Immature natural killer cell (primary cell): ENCODE measurements around the gene ATP6V1G2. TPM values are rescaled to one million over a fixed set of nuclear protein-coding genes. Genes with fewer than 3 reads are reported as not detected.

Experiments
- DNase-seq, 3 donors: peaks; one replicate each; pipeline ENCODE4 v3.0.0; 2022; ENCODE audit warnings: mixed read lengths in 1 of 3
- H3K27ac Mint-ChIP-seq, 6 donors: one replicate each; pipeline ENCODE4 v1.8.0; 2020; ENCODE audit warnings: mixed read lengths in 6 of 6, mild to moderate bottlenecking in 5 of 6, inconsistent platforms in 4 of 6, moderate library complexity in 3 of 6
- H3K27me3 Mint-ChIP-seq, 3 donors: one replicate each; pipeline ENCODE4 v1.8.0; 2020 to 2021; ENCODE audit warnings: low read depth in 3 of 3, mild to moderate bottlenecking in 3 of 3, mixed read lengths in 3 of 3, moderate library complexity in 3 of 3, inconsistent platforms in 1 of 3
- H3K36me3 Mint-ChIP-seq, 3 donors: one replicate each; pipeline ENCODE4 v1.8.0; 2020; ENCODE audit warnings: mixed read lengths in 3 of 3, inconsistent platforms in 2 of 3, mild to moderate bottlenecking in 2 of 3
- H3K4me1 Mint-ChIP-seq, 2 donors: one replicate each; pipeline ENCODE4 v1.8.0; 2020; ENCODE audit warnings: inconsistent platforms in 2 of 2, mild to moderate bottlenecking in 2 of 2, mixed read lengths in 2 of 2, moderate library complexity in 1 of 2
- H3K4me3 Mint-ChIP-seq, 5 donors: one replicate each; pipeline ENCODE4 v1.8.0; 2020; ENCODE audit warnings: mild to moderate bottlenecking in 5 of 5, mixed read lengths in 5 of 5, inconsistent platforms in 3 of 5, moderate library complexity in 3 of 5
- H3K9me3 Mint-ChIP-seq, 6 donors: one replicate each; pipeline ENCODE4 v1.8.0; 2020; ENCODE audit warnings: mild to moderate bottlenecking in 6 of 6, mixed read lengths in 6 of 6, inconsistent platforms in 4 of 6, moderate library complexity in 3 of 6
- polyA plus RNA-seq, 3 donors: library from polyadenylated mRNA; unstranded; fragments of 300-500 nt; fragmentation: Illumina TruSeq; gene quantifications; one replicate each; pipeline ENCODE4 v1.2.3, GENCODE V29; 2021

Gene ATP6V1G2
- polyA plus RNA-seq, 3 donors from 2014 or later, result not detected

GRCh38 chr6:31580438-31580740 is 34.0 kb upstream of the ATP6V1G2 start:
- no peaks in the 10 kb centered on the region for H3K9me3 Mint-ChIP-seq
- peak overlapping the region; percentile 96 to 100 (median 99) for H3K4me3 Mint-ChIP-seq
- peaks cover 3 to 10% (median 8%) of the 10 kb centered on the region in 3 donors for H3K27me3 Mint-ChIP-seq
- peaks cover 10 to 14% (median 11%) of the 10 kb centered on the region in 3 donors for H3K36me3 Mint-ChIP-seq
- DNase-seq, result no peak
- H3K27ac Mint-ChIP-seq, result peak overlapping the region; percentile 89 to 99 (median 96)
- peaks cover 77 to 82% of the 10 kb centered on the region in 2 donors for H3K4me1 Mint-ChIP-seq

GRCh38 chr6:31579546-31580437 is 33.4 kb upstream of the ATP6V1G2 start:
- Mint-ChIP-seq H3K4me1 (peaks cover 80 to 82% of the 10 kb centered on the region in 2 donors), H3K36me3 (peaks cover 10 to 14% (median 10%) of the 10 kb centered on the region in 3 donors), H3K27me3 (peaks cover 4 to 10% (median 8%) of the 10 kb centered on the region in 3 donors), H3K9me3 (no peaks in the 10 kb centered on the region), H3K27ac (peak overlapping the region; percentile 89 to 99 (median 96)), H3K4me3 (peak overlapping the region; percentile 96 to 100 (median 99))
- DNase-seq, result no peak

- H3K27ac Mint-ChIP-seq, result peak overlapping the region; percentile 34 to 96 (median 86)
- DNase-seq, result no peak
- H3K4me3 Mint-ChIP-seq, result peak overlapping the region; percentile 21 to 100 (median 62)
- H3K4me1 Mint-ChIP-seq, result peaks cover 85 to 87% of the 10 kb centered on the region in 2 donors
- no peaks in the 10 kb centered on the region for H3K9me3 Mint-ChIP-seq
- peaks cover 6 to 13% (median 10%) of the 10 kb centered on the region in 3 donors for H3K27me3 Mint-ChIP-seq
- H3K36me3 Mint-ChIP-seq, result peaks cover 10 to 14% (median 10%) of the 10 kb centered on the region in 3 donors
Measured at GRCh38 chr6:31579119-31579505, 32.7 kb upstream of the ATP6V1G2 start.

- H3K36me3 Mint-ChIP-seq, result peaks cover 10 to 14% (median 10%) of the 10 kb centered on the region in 3 donors
- peaks cover 6 to 13% (median 10%) of the 10 kb centered on the region in 3 donors for H3K27me3 Mint-ChIP-seq
- peaks cover 89 to 93% of the 10 kb centered on the region in 2 donors for H3K4me1 Mint-ChIP-seq
- no peak for DNase-seq
- peak overlapping the region; percentile 51 to 96 (median 80) for H3K27ac Mint-ChIP-seq
- peak overlapping the region; percentile 50 to 70 (median 54) for H3K4me3 Mint-ChIP-seq
- no peaks in the 10 kb centered on the region for H3K9me3 Mint-ChIP-seq
Measured at GRCh38 chr6:31578184-31579118, 32.0 kb upstream of the ATP6V1G2 start.

GRCh38 chr6:31577579-31577966 is 31.2 kb upstream of the ATP6V1G2 start:
- peaks cover 7 to 10% (median 10%) of the 10 kb centered on the region in 3 donors for H3K36me3 Mint-ChIP-seq
- peaks cover 6 to 13% (median 10%) of the 10 kb centered on the region in 3 donors for H3K27me3 Mint-ChIP-seq
- no peak for DNase-seq
- H3K27ac Mint-ChIP-seq, result peak overlapping the region; percentile 86 to 97 (median 94)
- H3K9me3 Mint-ChIP-seq, result no peaks in the 10 kb centered on the region
- H3K4me1 Mint-ChIP-seq, result peaks cover 91 to 92% of the 10 kb centered on the region in 2 donors
- H3K4me3 Mint-ChIP-seq, result peak overlapping the region; percentile 79 to 96 (median 86)

GRCh38 chr6:31576897-31577578 is 30.6 kb upstream of the ATP6V1G2 start:
- Mint-ChIP-seq H3K27ac (peak overlapping the region; percentile 86 to 97 (median 94)), H3K9me3 (no peaks in the 10 kb centered on the region), H3K4me3 (peak overlapping the region; percentile 79 to 96 (median 86)), H3K27me3 (peaks cover 6 to 15% (median 10%) of the 10 kb centered on the region in 3 donors), H3K4me1 (peaks cover 91 to 92% of the 10 kb centered on the region in 2 donors), H3K36me3 (peaks cover 7 to 10% (median 10%) of the 10 kb centered on the region in 3 donors)
- peak; percentile 71 to 74 (median 74) for DNase-seq

- Mint-ChIP-seq H3K9me3 (no peaks in the 10 kb centered on the region), H3K4me1 (peaks cover 90 to 92% of the 10 kb centered on the region in 2 donors), H3K27ac (peak overlapping the region; percentile 86 to 97 (median 94)), H3K4me3 (peak overlapping the region; percentile 79 to 96 (median 86)), H3K36me3 (peaks cover 4 to 6% (median 5%) of the 10 kb centered on the region in 3 donors), H3K27me3 (peaks cover 6 to 15% (median 10%) of the 10 kb centered on the region in 3 donors)
- no peak for DNase-seq
Measured at GRCh38 chr6:31575952-31576685, 29.7 kb upstream of the ATP6V1G2 start.

GRCh38 chr6:31575335-31575901 is 29.0 kb upstream of the ATP6V1G2 start, which contains the start of gene TNF:
Gene TNF, plus strand, starts transcription at chr6:31575565. Its CDS starts 177 bp downstream, at chr6:31575742.
- Mint-ChIP-seq H3K4me1 (peaks cover 85 to 92% of the 10 kb centered on the region in 2 donors), H3K9me3 (no peaks in the 10 kb centered on the region), H3K36me3 (peaks cover 3 to 6% (median 4%) of the 10 kb centered on the region in 3 donors), H3K27ac (peak within 1 kb of the TSS; percentile 86 to 97 (median 94)), H3K4me3 (peak within 1 kb of the TSS; percentile 79 to 96 (median 86)), H3K27me3 (peaks cover 6 to 15% (median 8%) of the 10 kb centered on the region in 3 donors)
- peak in 1 of 3 donors; percentile 59 for DNase-seq

- Mint-ChIP-seq H3K27ac (peak overlapping the region; percentile 83 to 97 (median 92)), H3K9me3 (no peaks in the 10 kb centered on the region), H3K27me3 (peaks cover 6 to 16% (median 6%) of the 10 kb centered on the region in 3 donors), H3K36me3 (peaks cover 3 to 6% (median 4%) of the 10 kb centered on the region in 3 donors), H3K4me3 (peak overlapping the region; percentile 14 to 96 (median 58)), H3K4me1 (peaks cover 82 to 90% of the 10 kb centered on the region in 2 donors)
- no peak for DNase-seq
Measured at GRCh38 chr6:31574106-31575061, 28.0 kb upstream of the ATP6V1G2 start.

GRCh38 chr6:31573239-31574105 is 27.1 kb upstream of the ATP6V1G2 start:
- Mint-ChIP-seq H3K27ac (peak overlapping the region; percentile 86 to 98 (median 96)), H3K4me3 (peak overlapping the region; percentile 49 to 96 (median 82)), H3K27me3 (peaks cover 6 to 17% (median 7%) of the 10 kb centered on the region in 3 donors), H3K9me3 (no peaks in the 10 kb centered on the region), H3K36me3 (peaks cover 3 to 6% (median 4%) of the 10 kb centered on the region in 3 donors), H3K4me1 (peaks cover 83 to 90% of the 10 kb centered on the region in 2 donors)
- DNase-seq, result no peak
